Tibial nerve (tissue), 4 donors: ENCODE measurements around the gene GPR132. TPM values are rescaled to one million over a fixed set of nuclear protein-coding genes. Genes with fewer than 3 reads are reported as not detected.
A peak's percentile ranks its signal among the peaks of the same experiment; 100 is the strongest.

Experiments
- DNase-seq, 2 donors: peaks; one replicate each; pipeline ENCODE4 v3.0.0-alpha.2; 2019; ENCODE audit warnings: low spot score in 2 of 2
- H3K27ac ChIP-seq, 4 donors: fragments of 200-600 bp; sonication (generic) in 3 of 4; one replicate each; pipeline ENCODE4 v1.5.1; 2017 to 2019; ENCODE audit warnings: mild to moderate bottlenecking in 1 of 4
- H3K27me3 ChIP-seq, 2 donors: fragments of 200-600 bp; sonication (generic) in 1 of 2; one replicate each; pipeline versions ENCODE4 v1.5.1 to v1.6.0; 2017 to 2019
- H3K36me3 ChIP-seq, 3 donors: fragments of 200-600 bp; sonication (generic); one replicate each; pipeline ENCODE4 v1.5.1; 2018 to 2019
- H3K4me1 ChIP-seq, 4 donors: fragments of 200-600 bp; sonication (generic) in 3 of 4; one replicate each; pipeline ENCODE4 v1.5.1; 2017 to 2019
- H3K4me3 ChIP-seq, 4 donors: fragments of 200-600 bp; sonication (generic) in 3 of 4; one replicate each; pipeline ENCODE4 v1.5.1; 2017 to 2019; ENCODE audit warnings: mild to moderate bottlenecking in 1 of 4, moderate library complexity in 1 of 4
- H3K9me3 ChIP-seq, 4 donors: fragments of 200-600 bp; sonication (generic) in 3 of 4; one replicate each; pipeline ENCODE4 v1.5.1; 2017 to 2019
- CTCF ChIP-seq, 5 experiments: fragments of 200-600 bp in 3 of 5; fragments of 450-650 bp in 2 of 5; sonication (generic) in 3 of 5; IDR thresholded peaks; one replicate each; pipeline ENCODE4 v1.5.1; 2016 to 2019; ENCODE audit warnings: antibody characterized with exemption in 5 of 5, mild to moderate bottlenecking in 3 of 5, moderate library complexity in 2 of 5
- EP300 ChIP-seq, 2 donors: sonication (generic); formaldehyde crosslinking; IDR thresholded peaks; one replicate each; pipeline ENCODE4 v1.6.1; 2017; ENCODE audit warnings: antibody characterized with exemption in 2 of 2, mild to moderate bottlenecking in 1 of 2
- POLR2A ChIP-seq, 2 donors: fragments of 450-650 bp; IDR thresholded peaks; one replicate each; pipeline ENCODE4 v1.6.1; 2017; ENCODE audit warnings: antibody characterized with exemption in 2 of 2, mild to moderate bottlenecking in 2 of 2, moderate library complexity in 2 of 2
- WGBS, 2 donors: methylation state at CpG; one replicate each; pipeline ENCODE4 v1.1.5; 2018; 5-methylcytosine and 5-hydroxymethylcytosine counted together
- total RNA-seq, 4 donors: library from RNA; depleted of rRNA; stranded (reverse); fragments of >200 nt; gene quantifications; one replicate each; pipeline ENCODE4 v1.1.0, GENCODE V29; 2016

GPR132 gene
- total RNA-seq, 4 donors from 2014 or later, result 1.5 to 7.7 (median 5.4) TPM

- peaks cover 0 to 5% (median 0%) of the 10 kb centered on the region in 4 donors for H3K9me3 ChIP-seq
- no peak for DNase-seq
- WGBS, 2 donors, result 58 to 68% methylated on average over 18 of the region's 18 CpGs
- H3K4me1 ChIP-seq, result peaks cover 0 to 30% (median 8%) of the 10 kb centered on the region in 4 donors
- no peak for TF ChIP-seq CTCF (IDR thresholded peaks at IDR 0.05)
- TF ChIP-seq EP300 (IDR thresholded peaks at IDR 0.05), result no peak
- TF ChIP-seq POLR2A (IDR thresholded peaks at IDR 0.05), result no peak
- peaks cover 0 to 47% of the 10 kb centered on the region in 2 donors for H3K27me3 ChIP-seq
- no peaks in the 10 kb centered on the region for H3K36me3 ChIP-seq
- no peak overlapping the region for H3K4me3 ChIP-seq
- H3K27ac ChIP-seq, result no peak overlapping the region
Measured at GRCh38 chr14:105076805-105077648, 11.8 kb upstream of the GPR132 start.

GRCh38 chr14:105076296-105076804, 11.1 kb upstream of the GPR132 start:
- Histone ChIP-seq H3K27me3 (peaks cover 0 to 51% of the 10 kb centered on the region in 2 donors), H3K36me3 (no peaks in the 10 kb centered on the region), H3K27ac (no peak overlapping the region), H3K9me3 (peaks cover 0 to 5% (median 0%) of the 10 kb centered on the region in 4 donors), H3K4me3 (no peak overlapping the region), H3K4me1 (peaks cover 0 to 30% (median 8%) of the 10 kb centered on the region in 4 donors)
- no peak for DNase-seq
- 53 to 69% methylated on average over 10 to 16 of the region's 16 CpGs for WGBS, 2 donors
- TF ChIP-seq CTCF (IDR thresholded peaks at IDR 0.05), result no peak
- no peak for TF ChIP-seq POLR2A (IDR thresholded peaks at IDR 0.05)
- no peak for TF ChIP-seq EP300 (IDR thresholded peaks at IDR 0.05)

GRCh38 chr14:105075379-105076295, 10.4 kb upstream of the GPR132 start:
- Histone ChIP-seq H3K4me1 (peaks cover 0 to 30% (median 8%) of the 10 kb centered on the region in 4 donors), H3K4me3 (peak overlapping the region in 1 of 4 donors; percentile 11), H3K9me3 (peaks cover 0 to 5% (median 0%) of the 10 kb centered on the region in 4 donors), H3K27me3 (peaks cover 0 to 54% of the 10 kb centered on the region in 2 donors), H3K27ac (no peak overlapping the region), H3K36me3 (no peaks in the 10 kb centered on the region)
- no peak for DNase-seq
- no peak for TF ChIP-seq CTCF (IDR thresholded peaks at IDR 0.05)
- TF ChIP-seq POLR2A (IDR thresholded peaks at IDR 0.05), result no peak
- TF ChIP-seq EP300 (IDR thresholded peaks at IDR 0.05), result no peak
- WGBS, 2 donors, result 6 to 35% methylated on average over 12 to 17 of the region's 24 CpGs

- H3K9me3 ChIP-seq, result no peaks in the 10 kb centered on the region
- WGBS, 2 donors, result 45 to 51% methylated on average over 7 to 15 of the region's 15 CpGs
- peaks cover 0 to 55% of the 10 kb centered on the region in 2 donors for H3K27me3 ChIP-seq
- no peaks in the 10 kb centered on the region for H3K36me3 ChIP-seq
- TF ChIP-seq POLR2A (IDR thresholded peaks at IDR 0.05), result no peak
- no peak for TF ChIP-seq CTCF (IDR thresholded peaks at IDR 0.05)
- no peak for TF ChIP-seq EP300 (IDR thresholded peaks at IDR 0.05)
- peak overlapping the region in 1 of 4 donors; percentile 11 for H3K4me3 ChIP-seq
- no peak for DNase-seq
- H3K4me1 ChIP-seq, result peaks cover 0 to 30% (median 8%) of the 10 kb centered on the region in 4 donors
- H3K27ac ChIP-seq, result no peak overlapping the region
Measured at GRCh38 chr14:105074601-105075053, 9.4 kb upstream of the GPR132 start.
